Activated CD4-positive, alpha-beta T cell treated with anti-CD3 and anti-CD28 coated beads, Interleukin-2, amount 10 ng/mL, durations not matched to agents 7 days and 5 days (primary cell): ENCODE data around the gene LZTS3. TPM values are rescaled to one million over a fixed set of nuclear protein-coding genes. Genes with fewer than 3 reads are reported as not detected.
"Not testable (repeated sequence)": the region's sequence is repeated elsewhere in the genome, so short reads cannot be mapped to it uniquely, and the experiment has no call there.

ENCODE experiments used
- CTCF ChIA-PET: fragments of 350-600 bp; sonication (Branson Sonifier 250); formaldehyde crosslinking; loops from one replicate; lab custom pipeline; 2021; ENCODE audit warnings: antibody characterized with exemption; lab: Charles Lee
- POLR2A ChIA-PET: fragments of 350-600 bp; sonication (Branson Sonifier 250); formaldehyde crosslinking; loops from one replicate; lab custom pipeline; 2021; ENCODE audit warnings: antibody characterized with exemption; lab: Charles Lee
- DNase-seq: peaks from one replicate; pipeline ENCODE4 v3.0.0-alpha.2; 2020
- H3K27ac Mint-ChIP-seq: one replicate; pipeline ENCODE4 v1.8.0; 2021; ENCODE audit warnings: mild to moderate bottlenecking, moderate library complexity, mixed read lengths
- H3K27me3 Mint-ChIP-seq: one replicate; pipeline ENCODE4 v1.8.0; 2021; ENCODE audit warnings: mixed read lengths
- H3K36me3 Mint-ChIP-seq: one replicate; pipeline ENCODE4 v1.8.0; 2021; ENCODE audit warnings: low read depth, mixed read lengths
- H3K4me1 Mint-ChIP-seq: one replicate; pipeline ENCODE4 v1.8.0; 2021; ENCODE audit warnings: mixed read lengths
- H3K4me3 Mint-ChIP-seq: one replicate; pipeline ENCODE4 v1.8.0; 2021; ENCODE audit warnings: mild to moderate bottlenecking, moderate library complexity, mixed read lengths
- H3K9me3 Mint-ChIP-seq: one replicate; pipeline ENCODE4 v1.8.0; 2021; ENCODE audit warnings: mixed read lengths
- total RNA-seq, 2 experiments: library from RNA; stranded (reverse); gene quantifications; one replicate each; pipeline ENCODE4 v1.2.3, GENCODE V29; 2021

Gene LZTS3
- total RNA-seq, 2 experiments from 2014 or later, result 0.62 to 0.65 TPM

GRCh38 chr20:3121955-3122610 is 51.3 kb downstream of the LZTS3 start:
- peaks cover 24% of the 10 kb centered on the region for H3K9me3 Mint-ChIP-seq
- ChIA-PET CTCF (interaction anchor here (1.1 kb wide), 1 partner anchor 9 kb away, joined by 3 read pairs; no protein-coding TSS in a partner anchor), POLR2A (no interaction called here)
- H3K27me3 Mint-ChIP-seq, result no peaks in the 10 kb centered on the region
- H3K4me1 Mint-ChIP-seq, result peaks cover 43% of the 10 kb centered on the region
- peak overlapping the region; percentile 54 for H3K4me3 Mint-ChIP-seq
- no peak for DNase-seq
- peaks cover 60% of the 10 kb centered on the region for H3K36me3 Mint-ChIP-seq
- peak overlapping the region; percentile 96 for H3K27ac Mint-ChIP-seq

GRCh38 chr20:3121271-3121911 is 52.0 kb downstream of the LZTS3 start:
- POLR2A ChIA-PET, result no interaction called here
- DNase-seq, result peak; percentile 59
- peak overlapping the region; percentile 54 for H3K4me3 Mint-ChIP-seq

DNA sequence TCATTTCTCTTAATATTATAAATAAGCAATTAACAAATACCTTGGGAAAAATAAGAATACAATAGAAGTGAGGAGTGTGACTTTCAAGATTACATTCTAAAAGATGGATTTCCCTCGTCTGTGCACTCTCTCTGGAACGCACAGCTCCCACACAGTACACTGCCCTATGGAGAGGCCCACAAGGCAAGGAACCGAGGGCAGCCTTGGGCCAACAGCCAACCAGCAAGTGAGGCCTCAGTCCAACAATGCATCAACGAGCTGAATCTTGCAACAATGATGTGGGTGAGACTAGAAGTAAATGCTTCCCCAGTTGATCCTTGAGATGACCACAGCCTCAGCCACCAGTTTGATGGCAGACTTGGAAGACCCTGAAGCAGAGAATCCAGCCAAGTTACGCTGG is 54.3 kb downstream of the LZTS3 start:
- Mint-ChIP-seq H3K36me3 (peaks cover 49% of the 10 kb centered on the region), H3K4me1 (peaks cover 48% of the 10 kb centered on the region), H3K9me3 (peaks cover 17% of the 10 kb centered on the region), H3K4me3 (no peak overlapping the region), H3K27ac (no peak overlapping the region), H3K27me3 (no peaks in the 10 kb centered on the region)
- DNase-seq, result no peak
- ChIA-PET CTCF (interaction anchor here (1.1 kb wide), 1 partner anchor 66 kb away, joined by 4 read pairs; no protein-coding TSS in a partner anchor), POLR2A (no interaction called here)

More at GRCh38 chr20:3121271-3121911, 52.0 kb downstream of the LZTS3 start:
- peak overlapping the region; percentile 96 for H3K27ac Mint-ChIP-seq
- H3K36me3 Mint-ChIP-seq, result peaks cover 57% of the 10 kb centered on the region
- CTCF ChIA-PET, result no interaction called here
- H3K4me1 Mint-ChIP-seq, result peaks cover 43% of the 10 kb centered on the region
- no peaks in the 10 kb centered on the region for H3K27me3 Mint-ChIP-seq
- H3K9me3 Mint-ChIP-seq, result peaks cover 24% of the 10 kb centered on the region

DNA sequence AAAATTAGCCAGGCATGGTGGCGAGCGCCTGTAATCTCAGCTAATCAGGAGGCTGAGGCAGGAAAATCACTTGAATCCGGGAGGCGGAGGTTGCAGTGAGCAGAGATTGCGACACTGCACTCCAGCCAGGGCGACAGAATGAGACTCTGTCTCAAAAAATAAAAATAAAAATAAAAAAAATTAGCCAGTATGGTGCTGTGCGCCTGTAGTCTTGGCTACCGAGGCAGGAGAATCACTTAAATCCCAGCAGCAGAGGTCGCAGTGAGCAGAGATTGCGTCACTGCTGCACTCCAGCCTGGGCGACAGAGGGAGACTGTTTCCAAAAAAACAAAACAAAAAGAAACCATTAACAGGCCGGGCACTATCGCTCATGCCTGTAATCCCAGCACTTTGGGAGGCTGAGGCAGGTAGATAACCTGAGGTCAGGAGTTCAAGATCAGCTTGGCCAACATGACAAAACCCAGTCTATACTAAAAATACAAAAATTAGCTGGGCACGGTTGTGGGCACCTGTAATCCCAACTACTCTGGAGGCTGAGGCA is 55.4 kb downstream of the LZTS3 start:
- Mint-ChIP-seq H3K4me1 (peaks cover 41% of the 10 kb centered on the region), H3K27ac (peak overlapping the region; percentile 64), H3K36me3 (peaks cover 45% of the 10 kb centered on the region)
- DNase-seq, result peak; percentile 64
- POLR2A ChIA-PET, H3K27me3 Mint-ChIP-seq, H3K4me3 Mint-ChIP-seq, H3K9me3 Mint-ChIP-seq: not testable (repeated sequence)
- CTCF ChIA-PET, result interaction anchor here (1.0 kb wide), 2 partner anchors 64 to 199 kb away, joined by 3 read pairs; no protein-coding TSS in a partner anchor

DNA sequence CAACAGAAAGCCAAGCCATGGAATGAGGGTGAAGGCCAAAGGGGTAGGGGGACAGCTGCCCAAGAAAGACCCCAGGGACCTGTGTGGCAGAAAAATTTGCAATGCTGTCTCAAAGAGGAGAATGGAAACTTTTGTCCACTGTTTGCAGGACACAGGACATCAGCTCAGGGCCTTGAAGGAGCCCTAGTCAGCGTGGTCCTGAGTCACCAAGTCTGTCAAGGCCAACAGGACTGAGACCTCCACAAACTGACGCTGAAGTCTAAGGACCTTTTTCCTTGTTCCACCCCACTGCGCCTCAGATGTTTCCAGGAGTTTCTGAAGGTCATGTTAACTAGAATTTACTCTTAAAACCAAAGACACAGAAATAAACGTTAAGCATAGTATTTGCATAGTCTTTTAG is 57.0 kb downstream of the LZTS3 start:
- H3K4me1 Mint-ChIP-seq, result peaks cover 25% of the 10 kb centered on the region
- H3K4me3 Mint-ChIP-seq, result no peak overlapping the region
- CTCF ChIA-PET, result interaction anchor here (0.6 to 1.6 kb wide), 6 partner anchors 8 to 209 kb away, joined by 3 to 6 read pairs (median 3); no protein-coding TSS in a partner anchor
- POLR2A ChIA-PET, result no interaction called here
- no peaks in the 10 kb centered on the region for H3K27me3 Mint-ChIP-seq
- H3K9me3 Mint-ChIP-seq, result no peaks in the 10 kb centered on the region
- H3K27ac Mint-ChIP-seq, result no peak overlapping the region
- DNase-seq, result no peak
- H3K36me3 Mint-ChIP-seq, result peaks cover 31% of the 10 kb centered on the region

GRCh38 chr20:3115190-3116107 is 57.9 kb downstream of the LZTS3 start:
- peaks cover 25% of the 10 kb centered on the region for H3K36me3 Mint-ChIP-seq
- H3K4me1 Mint-ChIP-seq, result peaks cover 16% of the 10 kb centered on the region
- H3K27ac Mint-ChIP-seq, result no peak overlapping the region
- H3K4me3 Mint-ChIP-seq, result no peak overlapping the region
- ChIA-PET POLR2A (no interaction called here), CTCF (interaction anchor here (0.6 to 1.6 kb wide), 8 partner anchors 8 to 322 kb away, joined by 3 to 6 read pairs (median 4); no protein-coding TSS in a partner anchor)
- no peaks in the 10 kb centered on the region for H3K9me3 Mint-ChIP-seq
- DNase-seq, result peak; percentile 19
- H3K27me3 Mint-ChIP-seq, result no peaks in the 10 kb centered on the region

Other genes with a start within 250 kb of the LZTS3 start
- 1 to 10 TPM; 1.2 to 2.0 TPM for gene GNRH2, start 129.9 kb downstream of the LZTS3 start, total RNA-seq
- gene MRPS26, start 127.5 kb downstream of the LZTS3 start, total RNA-seq, result 10 to 100 TPM; 30.6 to 37.2 TPM
- not detected for gene OXT, start 101.9 kb downstream of the LZTS3 start, total RNA-seq
- not detected for gene AVP, start 88.8 kb downstream of the LZTS3 start, total RNA-seq
- 10 to 100 TPM; 22.2 to 24.4 TPM for gene FASTKD5, start 13.7 kb downstream of the LZTS3 start, total RNA-seq
- gene UBOX5, start 13.7 kb downstream of the LZTS3 start, total RNA-seq, result 1 to 10 TPM; 8.5 to 9.0 TPM
- gene DDRGK1, start 31.1 kb upstream of the LZTS3 start, total RNA-seq, result 10 to 100 TPM; 46.5 to 58.9 TPM
- 10 to 100 TPM; 52.1 to 72.7 TPM for gene ITPA, start 35.9 kb upstream of the LZTS3 start, total RNA-seq
- gene SLC4A11, start 65.6 kb upstream of the LZTS3 start, total RNA-seq, result under 1 TPM; 0.50 to 0.77 TPM
- gene DNAAF9, start 234.1 kb upstream of the LZTS3 start, total RNA-seq, result 1 to 10 TPM; 1.9 to 2.4 TPM